Activated CD8-positive, alpha-beta memory T cell treated with anti-CD3 and anti-CD28 coated beads for 4 hours (primary cell): ENCODE measurements around the gene DHCR24.

Experiments used
- DNase-seq, 2 donors: peaks; one replicate each; pipeline ENCODE4 v3.0.0-alpha.2; 2020; ENCODE audit warnings: low read depth in 2 of 2

Gene DHCR24

DNA sequence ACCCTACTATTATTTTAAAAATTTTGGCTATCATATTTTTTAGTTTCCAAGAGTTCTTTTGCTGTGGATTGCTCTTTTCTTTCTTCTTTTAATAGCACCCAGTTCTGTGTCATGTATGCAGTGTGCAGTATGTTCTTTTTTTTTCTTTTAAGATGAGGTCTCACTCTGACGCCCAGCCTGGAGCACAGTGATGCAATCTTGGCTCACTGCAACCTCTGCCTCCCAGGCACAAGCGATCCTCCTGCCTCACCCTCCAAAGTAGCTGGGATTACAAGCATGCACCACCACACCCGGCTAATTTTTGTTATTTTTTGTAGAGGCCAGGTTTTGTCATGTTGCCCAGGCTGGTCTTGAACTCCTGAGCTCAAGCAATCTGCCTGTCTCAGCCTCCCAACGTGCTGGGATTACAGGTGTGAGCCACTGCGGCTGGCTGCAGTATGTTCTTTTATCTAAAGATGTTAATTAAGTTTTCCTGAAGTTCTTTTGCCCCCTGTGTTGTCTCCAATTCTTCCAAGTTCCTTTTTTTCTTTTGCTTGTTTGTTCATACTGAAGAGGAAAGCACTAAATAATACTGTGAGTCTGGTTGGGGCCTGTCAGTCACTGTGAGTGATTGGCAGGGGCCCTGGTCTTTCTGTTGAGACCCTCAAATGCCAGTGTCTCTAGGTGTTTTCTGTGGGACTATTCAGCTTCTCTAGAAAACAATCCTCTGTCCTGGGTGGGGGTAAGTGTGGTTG is 68.4 kb downstream of the DHCR24 start:
- no peak for DNase-seq

GRCh38 chr1:54816951-54817350 is 70.0 kb downstream of the DHCR24 start:
- no peak for DNase-seq

- no peak for DNase-seq
These were observed 70.9 kb downstream of the DHCR24 start for GRCh38 chr1:54816130-54816529.

GRCh38 chr1:54815086-54815876 is 71.7 kb downstream of the DHCR24 start:
- no peak for DNase-seq

DNA sequence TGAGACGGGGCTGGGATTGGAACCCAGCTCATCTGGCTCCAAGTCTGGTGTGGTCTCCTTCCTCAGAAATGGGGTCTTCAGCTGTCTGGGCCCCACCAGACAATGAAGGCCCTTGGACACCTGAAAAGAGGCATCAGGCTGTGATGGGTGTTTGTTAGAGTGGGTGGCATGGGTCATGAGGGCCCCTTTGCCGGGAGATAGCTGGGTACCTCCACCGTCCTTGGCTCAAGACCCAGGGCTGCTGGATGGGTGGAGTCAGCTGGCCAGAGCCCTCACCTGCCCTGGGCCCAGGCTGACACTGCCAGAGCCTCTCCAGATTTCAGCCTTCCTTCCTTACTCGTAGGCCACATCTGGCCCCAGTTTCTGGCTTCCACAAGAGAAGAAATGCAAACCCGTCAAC is 72.4 kb downstream of the DHCR24 start:
- DNase-seq, result no peak

- no peak for DNase-seq
These were observed 72.9 kb downstream of the DHCR24 start for GRCh38 chr1:54814126-54814498.

GRCh38 chr1:54813485-54814125 is 73.4 kb downstream of the DHCR24 start:
- DNase-seq, result no peak

- no peak for DNase-seq
These were observed 74.1 kb downstream of the DHCR24 start for GRCh38 chr1:54812801-54813484.

GRCh38 chr1:54811739-54812655 is 75.0 kb downstream of the DHCR24 start:
- DNase-seq, result no peak

DNA sequence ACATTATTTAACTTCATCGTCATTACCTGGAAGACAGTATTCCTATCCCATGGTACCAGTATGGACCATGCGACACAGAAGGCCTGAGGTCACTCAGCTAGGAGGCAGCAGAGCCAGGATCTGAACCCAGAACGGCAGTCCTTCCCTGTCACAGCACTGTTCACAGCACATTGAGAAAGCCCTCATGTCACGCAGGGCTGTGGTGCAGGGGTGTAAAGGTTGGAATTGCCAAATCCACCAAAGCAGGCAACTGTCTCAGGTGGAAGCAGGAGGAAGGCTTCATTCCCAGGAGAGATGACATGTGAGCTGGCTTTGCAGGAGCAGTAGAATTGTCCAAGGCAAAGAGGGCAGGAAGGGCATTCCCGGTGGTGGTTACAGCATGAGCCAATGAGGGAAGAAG is 75.9 kb downstream of the DHCR24 start:
- no peak for DNase-seq

- DNase-seq, result peak; percentile 18 to 26
These were observed 76.6 kb downstream of the DHCR24 start for GRCh38 chr1:54810153-54810942.

- DNase-seq, result no peak
These were observed 77.4 kb downstream of the DHCR24 start for GRCh38 chr1:54809496-54810074.

DNA sequence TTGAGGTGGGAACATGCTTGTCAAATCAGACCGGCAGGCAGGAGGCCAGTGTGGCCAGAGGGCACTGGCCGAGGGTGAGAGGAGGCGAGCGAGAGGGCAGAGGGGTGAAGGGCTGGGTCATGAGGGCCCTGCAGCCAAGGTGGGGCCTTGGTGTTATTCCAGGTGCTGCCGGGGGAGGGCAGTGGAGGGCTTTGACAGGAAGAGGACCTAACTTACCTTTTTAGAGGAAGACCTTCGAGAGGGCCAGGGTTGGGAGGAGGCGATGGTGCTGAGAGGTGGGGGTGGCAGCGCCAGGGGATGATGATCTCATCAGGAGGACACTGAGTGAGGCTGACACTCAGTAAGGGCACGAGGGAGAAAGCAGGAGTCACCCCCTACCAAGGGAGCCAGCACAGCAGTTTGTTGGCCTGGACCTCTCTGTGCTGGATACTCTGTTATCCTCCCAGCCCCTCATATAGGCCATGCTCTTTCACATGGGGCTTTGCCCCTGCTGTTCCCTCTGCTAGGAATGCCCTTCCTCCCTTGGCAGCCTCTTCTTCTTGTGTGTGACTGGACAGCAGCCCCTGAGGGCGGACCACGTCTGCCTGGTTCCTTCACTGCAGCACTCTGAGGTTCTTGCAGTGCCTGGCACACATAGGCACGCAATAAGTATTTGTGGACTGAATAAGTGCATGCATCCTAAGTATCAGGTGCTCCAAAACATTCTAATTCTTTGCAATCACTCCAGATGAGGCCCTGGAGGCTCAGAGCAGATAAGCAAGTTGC is 78.4 kb downstream of the DHCR24 start:
- no peak for DNase-seq

DNA sequence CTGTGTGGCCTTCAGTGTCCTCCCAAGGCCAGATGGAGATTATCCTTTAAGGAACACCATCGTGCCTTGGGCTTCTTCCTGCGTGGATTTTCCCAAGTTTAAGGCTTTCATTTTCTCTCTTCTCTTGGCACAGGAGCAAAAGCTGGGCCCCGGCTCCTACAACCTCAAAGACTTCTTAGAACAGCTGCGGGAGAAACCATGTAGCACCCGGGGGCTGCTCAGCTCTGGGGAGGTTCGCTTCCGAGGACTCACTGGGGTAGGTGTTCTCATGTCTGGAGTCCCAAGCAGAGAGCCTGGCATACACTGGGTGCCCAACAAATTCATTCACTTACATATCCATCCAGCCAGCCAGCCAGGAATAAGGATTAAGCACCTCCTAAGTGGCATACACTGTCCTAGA is 79.2 kb downstream of the DHCR24 start:
- DNase-seq, result no peak

DNA sequence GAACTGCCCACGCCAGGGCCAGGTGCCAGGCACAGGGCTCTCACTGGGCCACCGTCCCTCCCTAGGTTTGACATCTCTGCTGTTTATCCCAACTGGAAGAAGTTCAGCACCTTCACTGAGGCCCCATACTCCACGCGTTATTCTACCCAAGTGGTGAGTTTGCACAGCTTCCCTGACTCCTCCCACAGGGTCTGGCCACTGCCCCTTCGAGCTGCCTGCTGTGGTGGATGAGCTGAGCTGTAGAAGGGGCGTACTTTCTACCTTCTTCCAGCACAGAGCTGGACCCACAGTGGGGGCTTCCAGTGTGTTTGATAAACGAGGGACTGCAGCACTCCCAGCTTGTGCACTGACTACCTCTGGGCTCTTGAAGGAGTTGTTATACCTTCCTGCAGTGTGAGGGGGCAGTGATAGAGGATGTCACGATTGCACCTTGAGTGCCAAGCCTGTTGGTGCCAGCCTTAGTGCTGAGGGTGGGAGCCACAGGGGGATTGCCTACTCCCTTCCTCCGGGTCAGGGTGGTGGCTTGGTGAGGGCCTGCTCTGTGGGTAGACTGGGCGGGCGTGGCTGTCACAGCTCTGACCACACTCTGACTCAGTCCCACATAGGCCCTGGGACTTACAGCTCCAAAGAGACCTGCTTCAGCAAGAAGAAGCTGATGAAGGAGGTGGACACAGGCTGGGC is 79.9 kb downstream of the DHCR24 start:
- peak; percentile 19 to 24 for DNase-seq

DNA sequence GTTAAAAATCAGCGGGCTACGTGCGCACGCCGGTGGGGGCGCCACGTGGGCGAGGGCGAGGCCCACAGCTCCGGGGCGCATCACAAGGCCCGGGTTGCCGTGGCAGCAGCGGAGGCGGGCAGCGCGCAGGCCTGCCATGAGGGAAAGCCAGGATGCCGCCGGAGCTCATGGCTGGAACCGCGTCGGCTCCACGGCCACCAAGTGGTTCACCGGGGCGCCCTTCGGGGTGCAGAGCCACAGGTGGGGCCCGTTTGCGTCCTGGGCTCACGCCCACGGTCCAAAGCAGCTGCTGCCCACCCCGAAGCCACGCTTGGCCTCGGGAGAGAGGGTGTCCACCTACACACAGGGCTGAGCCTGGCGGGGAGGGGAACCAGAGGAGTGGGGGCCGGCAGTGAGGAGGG is 81.0 kb downstream of the DHCR24 start:
- DNase-seq, result no peak

- DNase-seq, result no peak
These were observed 81.5 kb downstream of the DHCR24 start for GRCh38 chr1:54805466-54805865.

- DNase-seq, result no peak
These were observed 82.4 kb downstream of the DHCR24 start for GRCh38 chr1:54804471-54805132.
